ENCODE measurements around the gene PCCA.
A peak's percentile ranks its signal among the peaks of the same experiment; 100 is the strongest.

The PCCA gene

DNA sequence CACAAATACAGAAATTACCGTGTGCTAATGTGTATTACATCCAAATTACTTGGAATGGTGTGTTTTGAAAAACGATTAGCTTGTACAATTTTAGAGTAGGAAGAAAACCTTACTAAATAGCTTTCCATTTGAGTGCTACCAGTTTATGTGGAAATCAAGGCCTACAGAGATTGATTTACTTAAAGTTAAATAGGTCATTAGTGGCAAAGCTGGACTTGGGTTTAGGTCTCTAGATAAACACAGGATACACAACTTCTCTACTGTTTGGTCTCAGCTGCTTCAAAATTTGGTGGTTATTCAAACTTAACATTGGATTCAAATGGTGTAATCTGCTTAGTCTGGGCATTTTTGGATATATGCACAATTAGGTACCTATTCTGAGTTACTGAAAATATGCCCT, 21.4 kb downstream of the PCCA start:
- TF ChIP-seq SUZ12 (IDR thresholded peaks at IDR 0.05) (no peak), PKNOX1 (IDR thresholded peaks at IDR 0.05) (no peak), NFRKB (IDR thresholded peaks at IDR 0.05) (no peak), CTBP1 (IDR thresholded peaks at IDR 0.05; ENCODE audit: borderline replicate concordance) (no peak), FOXK2 (IDR thresholded peaks at IDR 0.05) (no peak), HDGF (IDR thresholded peaks at IDR 0.05; ENCODE audit: borderline replicate concordance) (no peak), ZNF384 (IDR thresholded peaks at IDR 0.05) (no peak), LEF1 (IDR thresholded peaks at IDR 0.05; ENCODE audit: borderline replicate concordance) (no peak), ARNT (IDR thresholded peaks at IDR 0.05) (no peak), FOXA1 (IDR thresholded peaks at IDR 0.05) (no peak), SP1 (IDR thresholded peaks at IDR 0.05) (no peak), ELF4 (IDR thresholded peaks at IDR 0.05) (no peak), BHLHE40 (IDR thresholded peaks at IDR 0.05; ENCODE audit: borderline replicate concordance) (no peak), L3MBTL2 (conservative IDR thresholded peaks at IDR 0.05) (no peak), TARDBP (IDR thresholded peaks at IDR 0.05) (no peak), FOXM1 (IDR thresholded peaks at IDR 0.05; ENCODE audit: borderline replicate concordance) (no peak)
- no peak for DNase-seq (ENCODE audit: extremely low spot score)
- POLR2A ChIA-PET, result no interaction called here
- CTCF ChIA-PET, result no interaction called here

- POLR2A ChIA-PET, result no interaction called here
- TF ChIP-seq PKNOX1 (IDR thresholded peaks at IDR 0.05) (no peak), FOXK2 (IDR thresholded peaks at IDR 0.05) (no peak), SP1 (IDR thresholded peaks at IDR 0.05) (no peak), FOXA1 (IDR thresholded peaks at IDR 0.05) (no peak), FOXM1 (IDR thresholded peaks at IDR 0.05; ENCODE audit: borderline replicate concordance) (no peak), CTBP1 (IDR thresholded peaks at IDR 0.05; ENCODE audit: borderline replicate concordance) (no peak), L3MBTL2 (conservative IDR thresholded peaks at IDR 0.05) (no peak), BHLHE40 (IDR thresholded peaks at IDR 0.05; ENCODE audit: borderline replicate concordance) (no peak)
- CTCF ChIA-PET, result no interaction called here
- no peak for DNase-seq (ENCODE audit: extremely low spot score)
Observed at GRCh38 chr13:100112186-100112838, 23.4 kb downstream of the PCCA start.

DNA sequence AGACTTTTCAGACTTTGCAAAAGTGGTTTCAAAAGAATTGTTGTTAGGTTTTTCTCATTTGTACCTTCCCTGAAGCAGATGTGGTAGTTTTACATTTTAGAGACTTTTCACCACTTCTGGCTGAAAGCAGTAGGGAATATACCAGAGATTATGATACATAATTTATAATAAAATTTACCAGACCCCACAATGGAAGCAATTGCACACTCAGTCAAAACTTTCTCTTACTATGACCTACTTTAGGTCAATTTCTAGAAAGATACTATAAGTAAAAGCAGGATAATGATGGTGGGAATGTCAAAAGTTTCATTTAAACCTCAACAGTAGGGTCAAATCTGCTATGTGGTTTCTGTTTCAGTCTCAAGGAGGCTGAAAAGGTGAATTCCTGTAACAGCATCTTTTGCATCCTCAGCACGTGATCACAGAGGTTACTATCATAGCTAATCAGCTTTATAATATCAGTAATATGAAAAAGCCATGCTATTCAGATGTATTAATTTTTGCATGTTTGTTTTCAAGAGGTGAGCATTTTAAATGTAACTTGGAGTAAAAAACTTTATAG, 26.9 kb downstream of the PCCA start:
- CTCF ChIA-PET, result no interaction called here
- POLR2A ChIA-PET, result no interaction called here
- no peak for DNase-seq (ENCODE audit: extremely low spot score)
- no peak for TF ChIP-seq ARNT (IDR thresholded peaks at IDR 0.05)
- TF ChIP-seq HDGF (IDR thresholded peaks at IDR 0.05; ENCODE audit: borderline replicate concordance), result no peak
- no peak for TF ChIP-seq FOXK2 (IDR thresholded peaks at IDR 0.05)
- TF ChIP-seq FOXA1 (IDR thresholded peaks at IDR 0.05), result no peak
- TF ChIP-seq ELF4 (IDR thresholded peaks at IDR 0.05), result no peak
- no peak for TF ChIP-seq SUZ12 (IDR thresholded peaks at IDR 0.05)
- no peak for TF ChIP-seq PKNOX1 (IDR thresholded peaks at IDR 0.05)
- no peak for TF ChIP-seq ZNF384 (IDR thresholded peaks at IDR 0.05)

DNA sequence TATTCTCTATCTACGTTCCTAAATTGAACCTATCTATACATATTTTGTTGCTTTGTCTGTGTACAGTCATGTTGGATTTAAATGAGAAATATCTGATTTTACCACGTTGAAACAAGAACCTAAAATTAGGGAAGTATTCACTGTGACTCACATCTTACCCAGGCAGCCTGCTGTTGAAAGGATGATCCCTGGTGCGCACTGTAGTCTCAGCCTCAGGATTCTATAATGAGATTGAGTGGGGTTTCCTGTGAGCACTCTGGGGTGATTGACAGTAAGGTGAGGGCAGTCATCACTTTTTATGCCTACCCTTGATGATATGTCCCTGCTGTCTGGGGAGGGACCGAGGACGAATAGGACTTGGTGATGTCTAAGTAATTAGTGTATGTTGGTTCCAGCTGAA, 35.4 kb downstream of the PCCA start:
- TF ChIP-seq BHLHE40 (IDR thresholded peaks at IDR 0.05; ENCODE audit: borderline replicate concordance) (no peak), ELF4 (IDR thresholded peaks at IDR 0.05) (no peak), SP1 (IDR thresholded peaks at IDR 0.05) (no peak), LEF1 (IDR thresholded peaks at IDR 0.05; ENCODE audit: borderline replicate concordance) (no peak), ZNF384 (IDR thresholded peaks at IDR 0.05) (no peak), SUZ12 (IDR thresholded peaks at IDR 0.05) (no peak), PKNOX1 (IDR thresholded peaks at IDR 0.05) (no peak), FOXM1 (IDR thresholded peaks at IDR 0.05; ENCODE audit: borderline replicate concordance) (no peak), TARDBP (IDR thresholded peaks at IDR 0.05) (no peak), FOXK2 (IDR thresholded peaks at IDR 0.05) (no peak), ARNT (IDR thresholded peaks at IDR 0.05) (no peak), HDGF (IDR thresholded peaks at IDR 0.05; ENCODE audit: borderline replicate concordance) (no peak), CTBP1 (IDR thresholded peaks at IDR 0.05; ENCODE audit: borderline replicate concordance) (no peak), L3MBTL2 (conservative IDR thresholded peaks at IDR 0.05) (no peak), FOXA1 (IDR thresholded peaks at IDR 0.05) (no peak), NFRKB (IDR thresholded peaks at IDR 0.05) (no peak)
- CTCF ChIA-PET, result no interaction called here
- no peak for DNase-seq (ENCODE audit: extremely low spot score)
- POLR2A ChIA-PET, result no interaction called here

DNA sequence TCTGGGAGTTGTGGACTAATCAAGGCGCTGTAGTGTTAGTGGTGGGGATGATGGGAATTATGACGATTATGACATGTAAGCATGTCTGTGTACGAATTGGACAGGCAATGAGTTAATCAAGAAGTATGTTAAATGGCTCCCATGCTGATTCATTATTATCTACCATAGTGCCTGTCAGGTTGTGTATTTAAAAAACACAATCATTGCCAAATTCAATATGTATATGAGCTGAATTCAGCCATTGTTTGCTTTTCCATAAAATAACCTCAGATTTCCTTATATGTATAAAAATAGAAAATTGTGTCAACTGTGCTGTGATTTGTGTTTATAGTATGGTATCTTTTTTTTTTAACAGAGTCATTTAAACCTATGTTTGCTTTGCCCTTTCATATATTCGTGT, 37.1 kb downstream of the PCCA start:
- CTCF ChIA-PET, result no interaction called here
- TF ChIP-seq ELF4 (IDR thresholded peaks at IDR 0.05) (no peak), NFRKB (IDR thresholded peaks at IDR 0.05) (no peak), FOXA1 (IDR thresholded peaks at IDR 0.05) (no peak), TARDBP (IDR thresholded peaks at IDR 0.05) (no peak), HDGF (IDR thresholded peaks at IDR 0.05; ENCODE audit: borderline replicate concordance) (no peak)
- DNase-seq (ENCODE audit: extremely low spot score), result no peak
- POLR2A ChIA-PET, result no interaction called here

GRCh38 chr13:100128373-100128772, 39.5 kb downstream of the PCCA start:
- DNase-seq (ENCODE audit: extremely low spot score), result peak; percentile 22
- POLR2A ChIA-PET, result no interaction called here
- TF ChIP-seq PKNOX1 (IDR thresholded peaks at IDR 0.05) (peak; percentile 72), FOXK2 (IDR thresholded peaks at IDR 0.05) (no peak)
- CTCF ChIA-PET, result no interaction called here
